Esophagus (tissue), 2 donors: ENCODE measurements around the gene RPUSD1. TPM values are rescaled to one million over a fixed set of nuclear protein-coding genes. Genes with fewer than 3 reads are reported as not detected.

ENCODE experiments used
- H3K27ac ChIP-seq, 2 donors: one replicate each; pipeline ENCODE4 v1.5.1; 2013; ENCODE audit warnings: low read depth in 2 of 2, mild to moderate bottlenecking in 2 of 2, inconsistent platforms in 1 of 2, low read length in 1 of 2, moderate library complexity in 1 of 2
- H3K27me3 ChIP-seq, 2 donors: one replicate each; pipeline ENCODE4 v1.6.1; 2013; ENCODE audit warnings: low read length in 2 of 2, control low read depth in 1 of 2, mild to moderate bottlenecking in 1 of 2; ENCODE audit not compliant: insufficient read depth in 2 of 2, control insufficient read depth in 1 of 2
- H3K36me3 ChIP-seq, 2 donors: one replicate each; pipeline ENCODE4 v1.6.1; 2013; ENCODE audit warnings: low read length in 1 of 2; ENCODE audit not compliant: control insufficient read depth in 2 of 2, insufficient read depth in 2 of 2
- H3K4me1 ChIP-seq, 2 donors: one replicate each; pipeline ENCODE4 v1.6.1; 2013; ENCODE audit warnings: low read length in 1 of 2; ENCODE audit not compliant: control insufficient read depth in 2 of 2, insufficient read depth in 2 of 2
- H3K4me3 ChIP-seq, 2 donors: one replicate each; pipeline ENCODE4 v1.5.1; 2013; ENCODE audit warnings: low read length in 2 of 2, mild to moderate bottlenecking in 2 of 2, low read depth in 1 of 2, moderate library complexity in 1 of 2
- H3K9me3 ChIP-seq, 2 donors: one replicate each; pipeline ENCODE4 v1.6.1; 2013; ENCODE audit warnings: mild to moderate bottlenecking in 2 of 2, low read depth in 1 of 2, low read length in 1 of 2, moderate library complexity in 1 of 2; ENCODE audit not compliant: control insufficient read depth in 2 of 2, insufficient read depth in 1 of 2
- WGBS, 2 donors: extraction: QIAGEN DNeasy Blood & Tissue Kit; methylation state at CpG; one replicate each; pipeline ENCODE4 v1.1.7; 2013; 5-methylcytosine and 5-hydroxymethylcytosine counted together
- polyA plus RNA-seq, 2 donors: library from polyadenylated mRNA; stranded (reverse); fragments of 200-250 nt; gene quantifications; one replicate each; pipeline ENCODE4 v1.2.3, GENCODE V29; 2013
- donor health status: healthy with polysubstance abuse.
- donor health status: Bipolar disorder and iron deficiency.

RPUSD1 gene
- polyA plus RNA-seq, 2 donors = 16.1 to 18.9 TPM

GRCh38 chr16:772959-773358 lies 15.2 kb downstream of the RPUSD1 start:
- H3K9me3 ChIP-seq = no peaks in the 10 kb centered on the region
- H3K27ac ChIP-seq = no peak overlapping the region
- H3K36me3 ChIP-seq = no peaks in the 10 kb centered on the region
- no peak overlapping the region for H3K4me3 ChIP-seq
- H3K27me3 ChIP-seq = no peaks in the 10 kb centered on the region
- peaks cover 0 to 4% of the 10 kb centered on the region in 2 donors for H3K4me1 ChIP-seq
- WGBS, 2 donors = 86 to 92% methylated on average over 16 to 18 of the region's 18 CpGs

GRCh38 chr16:770411-770810 lies 17.8 kb downstream of the RPUSD1 start:
- WGBS, 2 donors = 62 to 74% methylated on average over 8 to 13 of the region's 13 CpGs
- H3K4me3 ChIP-seq = no peak overlapping the region
- no peak overlapping the region for H3K27ac ChIP-seq
- no peaks in the 10 kb centered on the region for H3K27me3 ChIP-seq
- H3K4me1 ChIP-seq = peaks cover 2 to 4% of the 10 kb centered on the region in 2 donors
- no peaks in the 10 kb centered on the region for H3K36me3 ChIP-seq
- no peaks in the 10 kb centered on the region for H3K9me3 ChIP-seq

DNA sequence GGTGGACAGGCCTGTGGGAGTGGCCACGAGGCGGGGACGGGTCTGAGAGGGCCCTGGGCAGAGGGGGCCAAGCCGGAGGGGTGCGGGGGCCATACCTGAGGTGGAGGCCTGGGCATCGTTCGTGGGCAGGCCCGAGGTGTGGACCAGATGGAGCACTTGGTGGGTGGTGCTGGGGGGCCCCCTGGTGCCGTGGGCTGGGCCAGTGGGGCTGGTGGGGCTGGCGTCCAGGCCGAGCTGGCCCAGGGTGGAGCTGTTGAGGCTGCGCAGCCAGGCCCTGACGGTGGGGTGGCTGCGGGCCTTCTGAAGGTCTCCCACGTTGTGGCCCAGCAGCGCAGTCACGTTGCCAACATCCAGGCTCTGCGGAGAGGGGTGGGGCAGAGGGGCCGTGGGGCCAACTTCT lies 18.2 kb downstream of the RPUSD1 start:
- H3K4me1 ChIP-seq = peaks cover 2 to 4% of the 10 kb centered on the region in 2 donors
- H3K27me3 ChIP-seq = no peaks in the 10 kb centered on the region
- H3K4me3 ChIP-seq = no peak overlapping the region
- no peaks in the 10 kb centered on the region for H3K36me3 ChIP-seq
- no peak overlapping the region for H3K27ac ChIP-seq
- WGBS, 2 donors = 78 to 82% methylated on average over 16 to 19 of the region's 19 CpGs
- H3K9me3 ChIP-seq = no peaks in the 10 kb centered on the region

DNA sequence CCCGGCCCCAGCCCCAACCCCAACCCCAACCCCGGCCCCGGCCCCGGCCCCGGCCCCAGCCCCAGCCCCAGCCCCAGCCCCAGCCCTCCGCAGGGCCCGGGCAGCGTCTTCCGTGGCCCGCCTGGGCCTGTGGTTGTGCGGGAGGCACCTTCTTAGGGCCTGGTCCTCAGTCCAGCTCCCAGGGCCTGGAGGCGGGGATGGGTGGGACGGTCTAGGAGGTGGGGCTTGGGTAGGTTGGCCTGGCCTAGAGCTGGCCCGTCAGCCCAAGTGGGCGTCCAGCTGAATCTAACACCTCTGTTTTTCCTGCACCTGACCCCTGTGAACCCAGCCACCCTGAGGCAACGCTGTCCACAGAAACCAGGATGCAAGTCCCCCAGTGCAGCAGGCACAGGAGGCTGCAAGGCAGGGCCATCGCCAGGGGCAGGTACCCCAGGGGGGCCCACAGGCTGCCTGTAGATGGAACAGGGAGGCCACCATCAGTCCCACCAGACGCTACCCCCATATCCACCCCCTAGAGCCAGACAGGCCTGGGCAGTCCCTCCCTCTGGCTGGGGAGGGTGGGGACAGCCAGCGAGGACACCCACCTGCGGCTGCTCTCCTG lies 18.9 kb downstream of the RPUSD1 start:
- Histone ChIP-seq H3K4me3 (no peak overlapping the region), H3K27ac (no peak overlapping the region), H3K36me3 (no peaks in the 10 kb centered on the region), H3K27me3 (no peaks in the 10 kb centered on the region), H3K9me3 (no peaks in the 10 kb centered on the region), H3K4me1 (peaks cover 2 to 4% of the 10 kb centered on the region in 2 donors)
- 29 to 61% methylated on average over 19 to 20 of the region's 20 CpGs for WGBS, 2 donors

DNA sequence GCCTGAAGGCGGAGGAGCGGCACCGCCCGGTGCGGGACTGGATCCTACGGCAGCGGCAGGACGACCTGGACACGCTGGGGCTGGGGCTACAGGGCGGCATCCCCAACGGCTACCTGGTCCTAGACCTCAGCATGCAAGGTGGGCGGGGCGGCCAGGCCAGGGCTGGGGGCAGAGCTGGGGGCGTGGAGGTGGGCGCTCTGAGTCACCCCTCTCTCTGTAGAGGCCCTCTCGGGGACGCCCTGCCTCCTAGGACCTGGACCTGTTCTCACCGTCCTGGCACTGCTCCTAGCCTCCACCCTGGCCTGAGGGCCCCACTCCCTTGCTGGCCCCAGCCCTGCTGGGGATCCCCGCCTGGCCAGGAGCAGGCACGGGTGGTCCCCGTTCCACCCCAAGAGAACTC lies 19.8 kb downstream of the RPUSD1 start:
- H3K27me3 ChIP-seq = no peaks in the 10 kb centered on the region
- WGBS, 2 donors = 38 to 61% methylated on average over 16 to 21 of the region's 21 CpGs

DNA sequence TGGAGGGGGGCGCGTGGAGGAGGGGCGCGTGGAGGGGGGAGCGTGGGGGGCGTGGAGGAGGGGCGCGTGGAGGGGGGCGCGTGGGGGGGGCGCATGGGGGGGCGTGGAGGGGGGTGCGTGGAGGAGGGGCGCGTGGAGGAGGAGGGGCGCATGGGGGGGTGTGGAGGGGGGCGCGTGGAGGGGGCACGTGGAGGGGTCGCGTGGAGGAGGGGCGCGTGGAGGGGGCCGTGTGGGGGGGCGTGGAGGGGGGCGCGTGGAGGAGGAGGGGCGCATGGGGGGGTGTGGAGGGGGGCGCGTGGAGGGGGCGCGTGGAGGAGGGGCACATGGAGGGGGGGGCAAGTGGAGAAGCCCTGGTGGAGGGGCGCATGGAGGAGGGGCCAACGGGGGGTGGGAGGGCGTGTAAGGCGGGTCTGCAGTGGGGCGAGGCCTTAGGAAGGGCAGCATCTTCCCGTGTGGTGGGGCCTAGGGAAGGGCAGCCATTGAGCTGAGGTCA lies 20.4 kb downstream of the RPUSD1 start:
- H3K36me3 ChIP-seq = no peaks in the 10 kb centered on the region
- no peak overlapping the region for H3K4me3 ChIP-seq
- no peak overlapping the region for H3K27ac ChIP-seq
- 50 to 56% methylated on average over 9 to 15 of the region's 38 CpGs for WGBS, 2 donors
- H3K27me3 ChIP-seq = no peaks in the 10 kb centered on the region
- peaks cover 2 to 4% of the 10 kb centered on the region in 2 donors for H3K4me1 ChIP-seq
- H3K9me3 ChIP-seq = no peaks in the 10 kb centered on the region

More for the DNA sequence above, 19.8 kb downstream of the RPUSD1 start:
- no peak overlapping the region for H3K27ac ChIP-seq
- H3K36me3 ChIP-seq = no peaks in the 10 kb centered on the region
- peaks cover 2 to 4% of the 10 kb centered on the region in 2 donors for H3K4me1 ChIP-seq
- H3K4me3 ChIP-seq = no peak overlapping the region
- H3K9me3 ChIP-seq = no peaks in the 10 kb centered on the region

DNA sequence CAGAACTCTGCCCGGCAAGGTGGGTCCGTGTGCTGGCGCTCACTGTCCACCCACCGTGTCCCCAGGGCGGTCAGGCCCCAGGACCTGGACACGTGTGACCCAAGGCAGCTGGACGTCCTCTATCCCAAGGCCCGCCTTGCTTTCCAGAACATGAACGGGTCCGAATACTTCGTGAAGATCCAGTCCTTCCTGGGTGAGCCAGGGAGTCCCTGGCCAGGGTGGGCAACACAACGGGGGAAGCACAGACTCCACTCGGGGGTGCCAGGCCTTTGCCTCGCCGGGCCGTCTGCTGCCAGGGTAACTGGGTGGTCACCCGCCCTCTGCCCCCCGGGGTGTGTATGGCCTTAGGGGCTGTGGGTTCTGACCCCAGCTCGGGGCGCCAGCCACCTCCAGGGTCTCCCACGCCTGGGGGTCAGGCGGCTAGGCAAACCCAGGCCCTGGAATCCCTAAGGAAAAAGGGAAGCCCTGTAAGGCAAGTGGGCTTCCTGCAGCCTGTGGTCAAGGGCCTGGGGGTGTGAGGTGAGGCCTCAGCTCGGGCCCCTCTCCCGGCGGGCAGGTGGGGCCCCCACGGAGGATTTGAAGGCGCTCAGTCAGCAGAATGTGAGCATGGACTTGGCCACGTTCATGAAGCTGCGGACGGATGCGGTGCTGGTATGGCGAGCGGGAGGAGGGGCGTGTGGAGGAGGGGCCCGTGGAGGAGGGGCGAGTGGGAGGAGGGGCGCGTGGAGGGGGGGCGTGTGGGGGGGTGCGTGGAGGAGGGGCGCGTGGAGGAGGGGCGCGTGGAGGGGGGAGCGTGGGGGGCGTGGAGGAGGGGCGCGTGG lies 21.2 kb downstream of the RPUSD1 start:
- WGBS, 2 donors = 62 to 64% methylated on average over 34 to 38 of the region's 48 CpGs
- no peaks in the 10 kb centered on the region for H3K27me3 ChIP-seq

DNA sequence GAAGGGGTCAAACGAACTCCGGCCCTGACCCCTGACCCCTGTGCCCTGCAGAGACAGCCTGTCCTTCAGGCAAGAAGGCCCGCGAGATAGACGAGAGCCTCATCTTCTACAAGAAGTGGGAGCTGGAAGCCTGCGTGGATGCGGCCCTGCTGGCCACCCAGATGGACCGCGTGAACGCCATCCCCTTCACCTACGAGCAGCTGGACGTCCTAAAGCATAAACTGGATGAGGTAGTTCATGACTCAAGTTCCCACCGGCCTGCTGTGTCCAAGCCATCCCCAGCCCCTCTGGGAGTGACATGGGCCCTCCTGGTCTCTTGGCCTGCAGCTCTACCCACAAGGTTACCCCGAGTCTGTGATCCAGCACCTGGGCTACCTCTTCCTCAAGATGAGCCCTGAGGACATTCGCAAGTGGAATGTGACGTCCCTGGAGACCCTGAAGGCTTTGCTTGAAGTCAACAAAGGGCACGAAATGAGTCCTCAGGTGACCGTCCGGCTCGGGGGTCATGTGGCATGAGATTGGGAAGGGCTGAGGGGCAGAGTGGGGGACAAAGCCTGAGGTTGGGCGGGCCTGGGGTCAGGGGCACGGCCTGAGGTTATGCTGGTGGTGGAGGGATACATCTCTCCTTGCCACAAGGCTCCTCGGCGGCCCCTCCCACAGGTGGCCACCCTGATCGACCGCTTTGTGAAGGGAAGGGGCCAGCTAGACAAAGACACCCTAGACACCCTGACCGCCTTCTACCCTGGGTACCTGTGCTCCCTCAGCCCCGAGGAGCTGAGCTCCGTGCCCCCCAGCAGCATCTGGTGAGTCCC lies 22.0 kb downstream of the RPUSD1 start:
- WGBS, 2 donors = 78 to 81% methylated on average over 28 to 29 of the region's 29 CpGs

More for the DNA sequence above, 21.2 kb downstream of the RPUSD1 start:
- Histone ChIP-seq H3K27ac (no peak overlapping the region), H3K9me3 (no peaks in the 10 kb centered on the region), H3K4me1 (peaks cover 2 to 5% of the 10 kb centered on the region in 2 donors), H3K4me3 (no peak overlapping the region), H3K36me3 (no peaks in the 10 kb centered on the region)

GRCh38 chr16:765488-765865 lies 22.7 kb downstream of the RPUSD1 start:
- H3K36me3 ChIP-seq = no peaks in the 10 kb centered on the region
- no peak overlapping the region for H3K4me3 ChIP-seq
- no peaks in the 10 kb centered on the region for H3K27me3 ChIP-seq
- no peaks in the 10 kb centered on the region for H3K9me3 ChIP-seq
- WGBS, 2 donors = 86 to 93% methylated on average over 28 to 29 of the region's 29 CpGs
- H3K27ac ChIP-seq = no peak overlapping the region
- H3K4me1 ChIP-seq = peaks cover 2 to 6% of the 10 kb centered on the region in 2 donors

More for the DNA sequence above, 22.0 kb downstream of the RPUSD1 start:
- peaks cover 2 to 6% of the 10 kb centered on the region in 2 donors for H3K4me1 ChIP-seq
- H3K36me3 ChIP-seq = no peaks in the 10 kb centered on the region
- H3K9me3 ChIP-seq = no peaks in the 10 kb centered on the region
- H3K27me3 ChIP-seq = no peaks in the 10 kb centered on the region
- no peak overlapping the region for H3K4me3 ChIP-seq
- H3K27ac ChIP-seq = no peak overlapping the region
